Measurements from ENCODE around the gene CPEB1. TPM values are rescaled to one million over a fixed set of nuclear protein-coding genes. Genes with fewer than 3 reads are reported as not detected.

CPEB1 gene
- total and polyA plus RNA-seq, 2 of the 13 experiments (the other 11 are each of a cell fraction or from before 2014, with no cell fraction given): 0.03 to 0.07 TPM

- intact Hi-C loops (cut with micrococcal nuclease; ENCODE audit: unreplicated experiment) (no loop called here), in situ Hi-C loops (cut with HindIII; ENCODE audit: extremely low pct_ligation_motif_present, low pct_unique_long_range_greater_than_20kb) (no loop called here)
- Histone ChIP-seq H3K79me2 (ENCODE audit: insufficient read depth, low read length) (no peaks in the 10 kb centered on the region), H3K27ac (ENCODE audit: extremely low read length, insufficient read depth, low read length) (no peak overlapping the region), H3K4me2 (ENCODE audit: low read depth, low read length) (no peak overlapping the region), H3K9me3 (ENCODE audit: low read length) (no peaks in the 10 kb centered on the region), H3K4me3 (replicated peaks in 1 of 3; ENCODE audit: insufficient read depth in 1 of 3, low read depth in 2 of 3, low read length in 3 of 3) (no peak overlapping the region), H3K9ac (ENCODE audit: insufficient read depth, low read depth, low read length) (no peak overlapping the region), H3K27me3 (ENCODE audit: control insufficient read depth in 1 of 2, insufficient read depth in 2 of 2, low read length in 2 of 2) (peaks cover 0 to 20% of the 10 kb centered on the region in 2 experiments; a peak in 3 of 5 replicates), H2AFZ (ENCODE audit: low read length) (no peak overlapping the region), H3K36me3 (replicated peaks in 1 of 2; ENCODE audit: control insufficient read depth in 1 of 2, insufficient read depth in 2 of 2, low read length in 2 of 2) (no peaks in the 10 kb centered on the region), H3K4me1 (ENCODE audit: insufficient read depth, low read length) (no peaks in the 10 kb centered on the region), H4K20me1 (ENCODE audit: insufficient read depth, low read length) (no peaks in the 10 kb centered on the region)
- 51% methylated on average over 17 of the region's 19 CpGs for whole genome bisulfite sequencing (ENCODE audit: low lambda C conversion rate)
- no peak for TF ChIP-seq ZNF441 (CRISPR knock-in tag; IDR thresholded peaks at IDR 0.05; ENCODE audit: borderline replicate concordance)
- no peak for TF ChIP-seq FOXM1 (CRISPR knock-in tag; IDR thresholded peaks at IDR 0.05)
- no peak for TF ChIP-seq ZFAT (CRISPR knock-in tag; conservative IDR thresholded peaks at IDR 0.05)
- no peak for TF ChIP-seq ZNF234 (CRISPR knock-in tag; conservative IDR thresholded peaks at IDR 0.05)
- no peak for TF ChIP-seq NR2F6 (IDR thresholded peaks at IDR 0.05)
- no peak for TF ChIP-seq NR2F6 (CRISPR knock-in tag; IDR thresholded peaks at IDR 0.05)
- no peak for TF ChIP-seq ZNF546 (CRISPR knock-in tag; conservative IDR thresholded peaks at IDR 0.05)
- TF ChIP-seq KLF15 (CRISPR knock-in tag; IDR thresholded peaks at IDR 0.05; ENCODE audit: borderline replicate concordance): no peak
- TF ChIP-seq IKZF4 (CRISPR knock-in tag; IDR thresholded peaks at IDR 0.05; ENCODE audit: borderline replicate concordance, low read depth, not compliant biosample characterization): no peak
- no peak for TF ChIP-seq SNRNP70 (IDR thresholded peaks at IDR 0.05; ENCODE audit: low read depth, low read length)
- TF ChIP-seq MYC (CRISPR knock-in tag; IDR thresholded peaks at IDR 0.05; ENCODE audit: borderline replicate concordance): no peak
- no peak for TF ChIP-seq CBFB (CRISPR knock-in tag; IDR thresholded peaks at IDR 0.05)
- TF ChIP-seq, protein P1, sequence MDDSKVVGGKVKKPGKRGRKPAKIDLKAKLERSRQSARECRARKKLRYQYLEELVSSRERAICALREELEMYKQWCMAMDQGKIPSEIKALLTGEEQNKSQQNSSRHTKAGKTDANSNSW (CRISPR knock-in tag; IDR thresholded peaks at IDR 0.05; ENCODE audit: borderline replicate concordance): no peak
- TF ChIP-seq, protein P2, sequence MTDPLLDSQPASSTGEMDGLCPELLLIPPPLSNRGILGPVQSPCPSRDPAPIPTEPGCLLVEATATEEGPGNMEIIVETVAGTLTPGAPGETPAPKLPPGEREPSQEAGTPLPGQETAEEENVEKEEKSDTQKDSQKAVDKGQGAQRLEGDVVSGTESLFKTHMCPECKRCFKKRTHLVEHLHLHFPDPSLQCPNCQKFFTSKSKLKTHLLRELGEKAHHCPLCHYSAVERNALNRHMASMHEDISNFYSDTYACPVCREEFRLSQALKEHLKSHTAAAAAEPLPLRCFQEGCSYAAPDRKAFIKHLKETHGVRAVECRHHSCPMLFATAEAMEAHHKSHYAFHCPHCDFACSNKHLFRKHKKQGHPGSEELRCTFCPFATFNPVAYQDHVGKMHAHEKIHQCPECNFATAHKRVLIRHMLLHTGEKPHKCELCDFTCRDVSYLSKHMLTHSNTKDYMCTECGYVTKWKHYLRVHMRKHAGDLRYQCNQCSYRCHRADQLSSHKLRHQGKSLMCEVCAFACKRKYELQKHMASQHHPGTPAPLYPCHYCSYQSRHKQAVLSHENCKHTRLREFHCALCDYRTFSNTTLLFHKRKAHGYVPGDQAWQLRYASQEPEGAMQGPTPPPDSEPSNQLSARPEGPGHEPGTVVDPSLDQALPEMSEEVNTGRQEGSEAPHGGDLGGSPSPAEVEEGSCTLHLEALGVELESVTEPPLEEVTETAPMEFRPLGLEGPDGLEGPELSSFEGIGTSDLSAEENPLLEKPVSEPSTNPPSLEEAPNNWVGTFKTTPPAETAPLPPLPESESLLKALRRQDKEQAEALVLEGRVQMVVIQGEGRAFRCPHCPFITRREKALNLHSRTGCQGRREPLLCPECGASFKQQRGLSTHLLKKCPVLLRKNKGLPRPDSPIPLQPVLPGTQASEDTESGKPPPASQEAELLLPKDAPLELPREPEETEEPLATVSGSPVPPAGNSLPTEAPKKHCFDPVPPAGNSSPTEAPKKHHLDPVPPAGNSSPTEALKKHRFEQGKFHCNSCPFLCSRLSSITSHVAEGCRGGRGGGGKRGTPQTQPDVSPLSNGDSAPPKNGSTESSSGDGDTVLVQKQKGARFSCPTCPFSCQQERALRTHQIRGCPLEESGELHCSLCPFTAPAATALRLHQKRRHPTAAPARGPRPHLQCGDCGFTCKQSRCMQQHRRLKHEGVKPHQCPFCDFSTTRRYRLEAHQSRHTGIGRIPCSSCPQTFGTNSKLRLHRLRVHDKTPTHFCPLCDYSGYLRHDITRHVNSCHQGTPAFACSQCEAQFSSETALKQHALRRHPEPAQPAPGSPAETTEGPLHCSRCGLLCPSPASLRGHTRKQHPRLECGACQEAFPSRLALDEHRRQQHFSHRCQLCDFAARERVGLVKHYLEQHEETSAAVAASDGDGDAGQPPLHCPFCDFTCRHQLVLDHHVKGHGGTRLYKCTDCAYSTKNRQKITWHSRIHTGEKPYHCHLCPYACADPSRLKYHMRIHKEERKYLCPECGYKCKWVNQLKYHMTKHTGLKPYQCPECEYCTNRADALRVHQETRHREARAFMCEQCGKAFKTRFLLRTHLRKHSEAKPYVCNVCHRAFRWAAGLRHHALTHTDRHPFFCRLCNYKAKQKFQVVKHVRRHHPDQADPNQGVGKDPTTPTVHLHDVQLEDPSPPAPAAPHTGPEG (CRISPR knock-in tag; IDR thresholded peaks at IDR 0.05): no peak
- no peak for TF ChIP-seq ELF4 (CRISPR knock-in tag; IDR thresholded peaks at IDR 0.05; ENCODE audit: borderline replicate concordance)
- TF ChIP-seq ZNF543 (CRISPR knock-in tag; IDR thresholded peaks at IDR 0.05): no peak
- FAIRE-seq: no peak
- DNase-seq (ENCODE audit: low spot score): no peak
- ChIA-PET POLR2A (no interaction called here), CTCF (ENCODE audit: low intra/inter-chr PET ratio, low total read pairs) (no interaction called here)
- ATAC-seq: no peak
- BruUV-seq (replicated peaks): no TSS peak
These were observed 32.5 kb upstream of the CPEB1 start for GRCh38 chr15:82679626-82680199.

Data from HepG2 (cell line).